HG03159 (cell line): ENCODE data around the gene IL34.

ENCODE experiments used
- ATAC-seq: cut with Tn5 transposase; IDR thresholded peaks from one replicate; pipeline ENCODE4 v1.9.1; 2021; ENCODE audit warnings: mild to moderate bottlenecking, moderate library complexity; ENCODE audit not compliant: unreplicated experiment

The IL34 gene

DNA sequence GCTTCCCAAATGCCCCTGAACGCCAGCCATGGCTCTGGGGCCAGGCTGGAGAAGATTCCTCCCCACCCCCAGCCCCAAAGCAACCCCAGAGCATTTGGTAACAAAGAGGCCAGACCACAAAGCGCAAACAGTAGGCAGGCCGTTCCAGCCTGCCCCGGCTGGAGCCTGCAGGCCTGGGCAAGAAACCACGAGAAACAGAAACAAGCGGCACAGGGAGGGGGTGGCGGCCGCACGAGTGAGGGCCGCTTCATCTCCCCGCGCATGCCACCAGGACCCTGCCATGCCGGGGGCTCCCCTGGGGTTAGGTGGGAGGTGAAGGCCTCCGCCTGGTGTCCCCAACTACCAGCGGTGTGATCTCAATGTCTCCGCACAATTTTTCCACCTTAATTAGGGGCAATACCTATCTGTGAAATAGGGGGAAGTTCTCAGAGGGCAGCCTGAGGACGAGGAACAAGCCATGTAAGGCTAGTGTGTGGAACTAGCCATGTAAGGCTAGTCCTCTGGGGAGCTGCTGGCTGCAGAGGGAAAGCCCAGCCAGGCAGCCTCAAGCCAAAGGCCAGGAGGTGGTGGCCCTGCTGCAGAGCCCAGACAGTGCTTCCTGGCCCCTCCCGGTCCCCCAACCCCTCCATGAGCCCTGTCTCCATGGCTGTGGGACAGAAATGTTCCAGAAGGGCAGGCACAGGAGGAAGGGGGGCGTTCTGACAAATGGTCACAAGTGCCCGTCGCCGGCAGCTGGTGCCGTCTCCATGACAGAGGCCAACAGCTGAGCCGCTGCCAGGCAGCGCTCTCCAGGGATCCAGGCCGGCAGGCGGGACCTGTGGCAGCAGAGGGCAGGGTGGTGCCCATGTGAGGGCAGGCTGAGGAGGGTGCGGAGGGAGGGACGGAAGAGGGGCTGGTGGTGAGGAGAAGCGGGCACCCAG lies 54.0 kb downstream of the IL34 start:
- ATAC-seq, result no peak

DNA sequence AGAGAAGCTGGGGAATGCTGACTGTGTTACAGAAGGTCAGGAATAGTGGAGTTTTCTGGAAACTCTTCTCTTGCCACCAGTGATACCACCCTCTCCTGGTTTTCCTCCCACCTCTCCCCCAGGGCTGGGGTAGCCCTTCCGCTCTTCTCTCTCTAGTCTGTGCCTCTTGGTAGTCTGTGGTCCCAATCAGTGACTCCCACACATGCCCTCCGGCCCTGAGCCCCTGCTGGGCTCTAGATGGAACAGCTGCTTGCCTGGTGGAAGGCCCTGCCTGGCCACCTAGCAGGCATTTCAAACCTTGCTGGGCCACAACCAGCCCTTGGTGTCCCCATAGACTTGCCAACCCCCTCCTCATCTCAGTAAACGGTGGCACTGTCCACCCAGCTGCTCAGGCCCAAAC lies 54.7 kb downstream of the IL34 start:
- no peak for ATAC-seq

DNA sequence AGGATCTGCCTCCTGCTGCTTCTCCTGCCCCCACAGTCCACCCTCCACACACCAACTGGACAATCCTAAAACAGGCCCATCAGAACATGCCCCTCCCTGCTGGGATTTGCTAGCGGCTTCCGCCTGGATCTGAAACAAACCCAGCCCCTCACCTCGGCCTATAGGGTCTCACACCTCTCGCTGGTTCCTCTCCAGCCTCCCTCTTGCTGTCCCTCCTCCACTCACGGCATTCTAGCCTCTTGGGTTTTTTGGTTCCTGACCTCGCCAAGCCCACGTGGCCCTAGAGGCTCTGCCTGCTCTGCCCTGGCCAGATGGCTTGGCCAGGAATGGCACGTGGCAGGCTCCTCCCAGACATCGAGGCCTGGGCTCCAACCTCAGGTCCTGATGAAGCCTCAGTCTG lies 55.2 kb downstream of the IL34 start:
- ATAC-seq, result no peak

DNA sequence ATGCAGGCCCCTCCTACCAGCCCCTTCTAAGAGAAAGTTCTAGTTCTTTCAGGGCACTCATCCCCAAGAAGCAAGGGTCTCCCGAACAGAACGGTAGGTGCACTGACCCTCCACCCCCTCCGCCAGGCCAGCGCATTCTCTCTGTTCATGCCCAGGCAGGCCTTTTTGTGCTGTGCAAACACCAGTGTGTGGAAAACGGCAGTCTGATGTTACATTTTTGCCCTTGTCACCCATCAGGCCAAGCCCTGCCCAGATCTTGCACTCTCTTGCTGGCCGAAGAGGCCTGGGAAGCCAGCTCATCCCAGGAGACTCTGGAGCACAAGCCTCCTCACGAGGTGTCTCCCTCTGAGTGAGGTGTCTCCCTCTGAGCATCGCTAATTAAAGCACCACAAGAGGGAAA lies 55.6 kb downstream of the IL34 start:
- no peak for ATAC-seq

DNA sequence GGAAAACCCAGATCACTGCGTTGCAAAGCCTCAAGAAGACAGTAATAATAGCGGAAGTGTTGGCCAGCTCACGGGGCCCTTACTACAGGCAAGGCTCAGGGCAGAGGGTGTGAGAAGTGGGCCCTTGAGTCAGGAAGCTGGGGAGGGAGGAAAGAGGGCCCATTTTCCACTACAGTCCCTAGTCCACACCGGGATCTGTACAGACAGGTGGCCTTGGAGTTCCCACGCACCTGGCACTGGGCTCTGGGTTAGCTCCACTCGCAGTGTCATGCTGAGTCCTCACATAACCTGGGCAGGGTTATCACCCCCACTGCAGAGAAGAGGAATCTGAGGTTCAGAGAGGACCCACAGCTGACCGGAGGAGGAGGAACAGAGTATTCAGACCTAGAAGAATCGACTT lies 56.3 kb downstream of the IL34 start:
- no peak for ATAC-seq

DNA sequence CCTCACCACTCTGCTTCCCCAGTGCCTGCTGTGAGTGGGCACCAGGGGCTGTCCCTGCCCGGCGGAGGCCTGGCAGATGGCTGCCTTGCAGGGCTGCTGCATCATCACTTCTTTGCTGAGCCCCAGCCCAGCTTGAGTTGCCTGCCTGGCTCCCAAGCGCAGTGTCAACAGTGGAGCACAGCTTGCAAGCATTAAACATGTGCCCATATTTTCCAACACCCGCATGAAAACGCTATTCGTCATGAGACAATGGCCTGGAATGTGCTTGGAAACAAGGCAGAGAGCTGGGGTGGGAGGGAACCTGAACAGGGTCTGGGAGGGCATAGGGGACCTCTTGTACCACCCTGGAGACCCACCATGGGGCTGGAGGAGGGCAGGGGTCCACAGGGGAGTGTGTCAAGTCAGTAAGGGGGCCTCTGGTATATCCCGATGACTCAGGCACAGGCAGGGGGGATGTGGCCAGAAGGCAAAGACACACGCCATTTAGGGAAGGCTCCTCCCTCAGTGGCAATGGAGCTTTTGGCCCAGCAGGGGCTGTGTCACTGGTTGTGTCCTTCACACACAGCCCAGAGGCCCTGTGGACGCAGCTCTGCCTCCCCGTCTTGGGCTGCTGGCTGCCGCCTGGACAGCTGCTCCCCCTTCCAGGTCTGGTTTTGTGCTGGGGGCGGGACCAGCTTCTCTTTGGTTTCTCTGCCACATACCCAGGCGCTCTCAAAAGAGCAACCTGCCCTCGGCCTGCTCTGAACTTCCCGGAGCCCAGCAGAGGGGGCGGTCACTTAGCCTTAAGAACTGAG lies 56.9 kb downstream of the IL34 start:
- no peak for ATAC-seq

DNA sequence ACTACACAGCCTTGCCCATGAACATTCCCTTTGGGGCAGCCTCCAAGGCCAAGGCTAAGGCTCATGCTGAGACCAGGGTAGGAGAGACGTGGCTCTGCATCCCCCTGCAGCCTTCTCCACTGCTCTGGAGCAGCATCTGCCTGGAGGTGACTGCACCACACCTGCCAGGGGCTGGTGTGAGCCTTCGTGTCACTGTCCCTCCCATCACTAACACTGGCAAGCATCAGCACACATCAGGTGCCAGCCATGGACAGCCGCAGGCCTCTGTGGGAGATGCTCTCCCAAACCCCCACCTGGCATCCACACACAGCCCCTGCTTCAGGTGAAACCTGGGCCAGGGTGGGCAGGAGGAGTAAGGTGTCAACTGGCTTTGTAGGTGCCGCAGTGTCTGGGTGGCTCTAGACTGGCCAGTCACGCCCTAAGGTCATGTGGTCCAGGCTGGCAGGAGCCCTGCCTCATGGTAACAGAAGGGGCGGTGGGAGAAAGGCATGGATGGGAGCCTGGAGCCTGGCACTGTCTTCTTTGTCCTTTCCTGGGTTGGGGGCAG lies 57.5 kb downstream of the IL34 start:
- ATAC-seq, result no peak

DNA sequence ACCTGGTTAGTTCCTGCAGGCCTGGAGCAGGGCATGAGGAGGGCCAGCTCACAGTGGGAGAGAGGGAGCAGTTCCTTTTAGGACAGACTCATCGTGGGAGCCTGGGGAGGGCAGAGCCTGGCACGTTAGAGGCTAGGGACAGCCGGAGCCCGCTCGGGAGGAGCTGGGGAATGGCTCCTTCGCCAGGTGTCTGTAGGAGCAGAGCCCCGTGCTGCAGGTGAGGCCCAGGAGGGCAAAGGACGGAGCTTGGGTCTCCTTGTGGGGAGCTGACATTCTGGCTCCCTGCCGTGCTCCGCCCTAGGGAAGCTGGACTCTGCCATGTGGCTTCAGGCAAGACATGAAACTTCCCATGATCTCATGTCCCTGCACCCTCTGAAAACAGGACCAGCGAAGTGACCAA lies 58.2 kb downstream of the IL34 start:
- no peak for ATAC-seq

DNA sequence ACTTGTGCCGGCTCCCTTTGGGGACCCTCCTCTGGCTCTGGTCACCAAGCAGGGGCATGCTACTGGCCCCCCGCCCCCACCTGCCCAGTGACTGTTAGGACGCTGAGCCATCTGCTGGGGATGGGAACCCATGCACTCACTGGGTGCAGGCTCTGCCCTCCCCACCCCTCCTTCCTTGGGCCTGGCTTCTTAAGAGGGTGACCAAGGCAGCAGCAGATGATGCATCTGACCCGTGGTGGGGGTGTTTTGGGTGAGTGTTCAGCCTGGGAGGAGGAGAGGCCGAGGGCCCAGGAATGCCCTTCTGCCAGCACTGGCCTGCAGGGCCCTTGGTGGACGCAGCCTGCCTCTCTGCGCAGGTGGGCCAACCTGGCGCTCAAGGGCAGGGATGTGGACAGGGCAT lies 58.7 kb downstream of the IL34 start:
- no peak for ATAC-seq

DNA sequence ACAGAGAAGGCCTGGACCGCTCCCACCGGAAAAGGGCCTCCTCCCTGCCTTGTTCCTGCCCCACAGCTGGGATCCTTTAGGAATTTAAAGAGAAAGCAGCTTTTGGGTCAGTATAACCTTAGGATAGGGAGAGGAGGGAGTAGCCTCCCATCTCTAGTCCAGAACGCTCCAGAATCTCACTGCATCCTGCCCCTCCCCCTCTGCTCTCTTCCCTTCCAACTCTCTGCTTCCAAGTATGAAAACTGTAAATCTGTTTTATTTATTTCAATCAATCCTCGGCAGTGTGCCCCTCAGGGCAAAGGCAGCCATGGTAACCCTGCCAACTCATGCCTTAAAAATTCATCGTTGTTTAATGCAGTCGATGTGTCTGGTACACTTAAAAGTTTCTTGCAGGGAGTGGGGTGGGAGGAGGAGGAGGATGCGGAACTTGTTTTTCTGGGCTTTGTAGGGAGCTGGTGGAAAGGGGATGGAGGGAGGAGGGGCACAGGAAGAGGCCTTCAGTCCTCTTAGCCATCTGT lies 60.6 kb downstream of the IL34 start:
- no peak for ATAC-seq

DNA sequence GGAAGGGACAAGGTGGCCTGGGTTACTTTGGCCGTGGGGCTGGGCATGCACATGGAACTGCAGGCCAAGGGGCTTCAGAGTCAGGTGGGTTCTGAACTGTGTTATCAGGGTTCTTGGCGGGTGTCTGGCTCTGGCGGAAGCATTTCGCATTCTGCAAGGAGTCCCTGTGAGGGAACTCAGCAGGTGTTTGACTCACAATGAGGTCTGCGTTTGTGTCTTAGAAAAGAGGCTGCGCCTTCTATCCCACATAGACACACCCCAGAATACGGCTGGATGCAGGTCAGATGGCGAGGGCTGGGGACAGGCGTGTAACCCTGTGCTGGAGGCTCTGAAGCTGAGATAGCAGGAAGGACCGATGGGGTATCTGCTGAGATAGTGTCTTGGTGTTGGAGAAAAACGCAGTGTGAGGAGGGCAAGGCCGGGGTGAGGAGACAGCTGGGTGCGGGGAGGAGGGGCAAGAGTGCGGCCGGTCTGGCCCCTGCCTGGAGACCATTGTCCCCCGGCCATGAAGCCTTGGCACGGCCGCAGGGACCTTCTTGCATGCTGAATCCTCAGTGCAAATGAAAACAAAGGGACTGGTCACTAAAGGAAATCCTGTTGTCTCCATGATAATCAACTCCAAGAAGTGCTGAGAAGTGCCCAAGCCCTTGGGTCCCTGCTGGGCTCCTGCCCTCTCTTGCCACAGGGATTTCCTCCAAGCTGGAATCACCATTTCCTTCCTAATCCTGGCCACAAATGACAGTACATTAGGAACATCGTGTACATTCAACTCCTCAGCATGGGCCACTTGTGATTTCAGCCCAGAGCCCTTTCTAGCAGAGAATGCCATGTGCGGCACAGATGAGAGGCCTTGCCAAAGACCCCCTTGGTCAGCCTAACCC lies 62.2 kb downstream of the IL34 start:
- ATAC-seq, result no peak

DNA sequence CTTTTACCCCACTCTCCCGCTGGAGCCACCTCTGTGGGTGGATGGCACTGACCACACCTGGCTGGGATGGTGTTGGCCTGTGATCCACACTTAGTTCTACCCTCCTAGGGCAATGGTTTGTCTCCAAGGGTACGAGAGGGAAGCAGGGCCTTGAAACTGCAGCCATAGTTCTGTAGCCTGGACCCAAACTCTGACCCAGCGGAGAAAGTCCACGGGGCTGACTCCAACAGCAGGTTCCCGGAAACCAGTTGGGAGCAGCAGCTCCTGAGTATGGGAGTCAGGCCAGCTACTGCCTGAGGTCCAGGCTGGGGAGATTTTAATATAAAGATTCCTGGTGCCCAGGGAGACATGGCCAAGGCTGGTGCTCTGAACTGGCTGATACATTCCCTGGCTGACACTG lies 63.1 kb downstream of the IL34 start:
- ATAC-seq, result no peak

DNA sequence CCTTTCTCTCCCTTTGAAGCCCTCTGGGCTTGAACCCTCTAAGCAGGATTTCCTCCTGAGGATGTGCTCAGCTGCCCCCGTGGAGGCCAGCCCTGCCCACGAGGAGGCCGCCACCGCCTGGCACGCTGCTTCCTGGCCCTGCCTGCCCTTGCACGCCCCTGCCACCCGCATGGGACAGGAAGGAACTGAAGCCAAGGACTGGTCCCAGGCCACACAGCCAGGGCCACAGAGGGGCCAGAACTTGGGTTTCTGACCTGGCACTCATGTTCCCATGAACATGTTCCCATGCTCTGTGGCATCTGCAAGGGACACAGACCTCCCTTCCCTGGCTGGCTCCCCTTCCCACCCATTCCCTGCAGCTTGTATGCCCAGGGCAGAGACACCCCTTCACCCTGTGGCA lies 63.6 kb downstream of the IL34 start:
- ATAC-seq, result no peak
